Neural progenitor cell (in vitro differentiated cells): Measurements from ENCODE around the gene BRD3OS.

ENCODE experiments used
- CTCF ChIP-seq: fragments of 200-600 bp; sonication (generic); IDR thresholded peaks from 2 replicates; pipeline ENCODE4 v1.5.1; 2017; ENCODE audit warnings: antibody characterized with exemption, mild to moderate bottlenecking
- EZH2 ChIP-seq: fragments of 200-600 bp; sonication (generic); IDR thresholded peaks from 2 replicates; pipeline ENCODE4 v1.6.1; 2017; ENCODE audit warnings: antibody characterized with exemption, mild to moderate bottlenecking, moderate library complexity
- EZH2phosphoT487 ChIP-seq: fragments of 200-600 bp; sonication (generic); IDR thresholded peaks from 2 replicates; pipeline ENCODE4 v1.6.1; 2017; ENCODE audit warnings: antibody characterized with exemption

GRCh38 chr9:134051319-134051718 is 26.0 kb downstream of the BRD3OS start:
- TF ChIP-seq EZH2phosphoT487 (no peak), CTCF (no peak), EZH2 (no peak)
